Activated effector memory CD4-positive, alpha-beta T cell treated with Interleukin-2 at 50 U/mL for 16 hours (primary cell): ENCODE results near the gene CMBL.
A peak's percentile ranks its signal among the peaks of the same experiment; 100 is the strongest.
"Not testable (repeated sequence)": the region's sequence is repeated elsewhere in the genome, so short reads cannot be mapped to it uniquely, and the experiment has no call there.

Experiments used
- DNase-seq: peaks from one replicate; pipeline ENCODE4 v3.0.0-alpha.2; 2020

CMBL gene

DNA sequence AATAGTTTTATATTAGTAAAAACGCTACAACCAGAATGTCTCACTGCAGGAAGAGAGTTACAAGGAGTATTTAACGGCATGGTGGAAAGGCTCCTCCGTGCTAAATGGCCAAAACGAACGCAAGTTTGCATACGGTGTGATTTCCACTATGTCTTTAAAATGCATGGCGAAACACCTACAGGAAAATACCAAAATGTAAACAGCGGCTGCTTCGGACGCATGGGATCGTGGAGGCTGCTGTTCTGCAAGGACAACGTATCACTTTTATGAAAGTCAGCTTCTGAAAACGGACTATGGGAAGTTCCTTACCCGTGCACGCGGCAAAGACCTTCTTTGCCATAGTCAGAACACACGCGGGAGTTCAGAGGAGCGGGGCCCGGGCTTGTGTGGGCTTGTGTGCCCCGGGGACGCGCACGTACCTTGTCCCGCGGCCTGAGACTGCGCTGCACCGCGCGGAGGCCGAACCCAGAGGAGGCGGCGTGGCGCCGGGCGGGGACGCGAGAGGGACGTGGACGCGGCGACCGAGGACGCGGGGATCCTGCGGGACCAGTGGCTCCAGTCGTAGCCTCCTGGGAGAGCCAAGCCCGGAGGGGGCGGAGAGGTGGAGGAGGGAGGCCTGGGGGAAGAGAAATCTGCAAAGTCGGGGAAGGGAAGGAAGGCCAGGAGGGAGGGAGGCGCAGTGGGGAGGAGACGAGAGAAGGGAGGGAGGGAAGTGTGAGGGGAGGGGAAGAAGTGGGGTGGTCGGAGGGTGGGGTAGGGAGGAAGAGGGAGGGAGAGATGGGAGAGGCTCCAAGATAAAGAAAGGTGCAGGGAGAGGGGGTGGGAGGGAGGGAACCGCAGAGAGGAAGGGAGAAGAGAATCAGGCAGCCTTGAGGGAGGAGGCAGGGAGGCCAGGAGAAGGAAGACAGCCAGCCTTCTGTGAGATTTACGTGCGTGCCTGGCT is at the start of gene CMBL:
TSS of gene CMBL (minus strand) at position 697 of the 943 bp plus-strand sequence. CDS start 17,140 bp downstream, outside the sequence.
- DNase-seq: no peak

DNA sequence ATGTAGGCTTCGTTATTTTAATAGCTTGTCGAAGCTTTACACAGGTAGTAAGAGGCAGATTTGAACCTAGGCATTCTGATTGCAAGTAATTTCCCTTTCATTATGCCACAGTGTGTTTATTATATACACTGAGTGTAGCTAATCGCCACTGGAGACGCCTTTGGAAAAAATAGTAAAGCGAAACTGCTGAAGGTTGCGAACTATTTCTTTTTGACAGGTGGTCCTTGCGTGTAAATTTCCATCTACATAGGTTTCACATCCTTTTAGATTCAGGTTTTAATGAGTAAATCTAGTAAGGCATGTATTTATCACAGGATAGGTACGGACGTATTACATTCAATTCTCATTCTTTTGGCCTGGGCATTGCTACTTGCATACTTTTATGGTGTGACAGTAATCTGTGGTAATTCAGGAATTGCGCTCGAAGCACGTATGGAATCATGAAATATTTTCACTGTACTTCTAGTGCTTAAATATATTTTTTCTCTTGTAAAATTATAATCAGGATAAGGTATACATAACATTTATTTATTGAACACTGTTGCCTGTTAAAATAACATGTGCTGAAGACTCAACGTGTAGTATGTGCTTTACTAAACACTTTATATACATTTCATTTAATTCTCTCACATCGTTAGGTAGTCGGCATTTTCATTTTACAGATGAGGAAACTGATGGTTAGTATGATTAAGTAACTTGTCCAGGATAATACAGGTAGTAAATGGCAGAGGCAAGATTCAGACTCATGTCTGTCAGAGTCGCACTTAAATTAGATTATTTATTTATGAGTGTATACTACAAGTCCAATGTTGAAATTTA is 47.6 kb upstream of the CMBL start:
- no peak for DNase-seq

DNA sequence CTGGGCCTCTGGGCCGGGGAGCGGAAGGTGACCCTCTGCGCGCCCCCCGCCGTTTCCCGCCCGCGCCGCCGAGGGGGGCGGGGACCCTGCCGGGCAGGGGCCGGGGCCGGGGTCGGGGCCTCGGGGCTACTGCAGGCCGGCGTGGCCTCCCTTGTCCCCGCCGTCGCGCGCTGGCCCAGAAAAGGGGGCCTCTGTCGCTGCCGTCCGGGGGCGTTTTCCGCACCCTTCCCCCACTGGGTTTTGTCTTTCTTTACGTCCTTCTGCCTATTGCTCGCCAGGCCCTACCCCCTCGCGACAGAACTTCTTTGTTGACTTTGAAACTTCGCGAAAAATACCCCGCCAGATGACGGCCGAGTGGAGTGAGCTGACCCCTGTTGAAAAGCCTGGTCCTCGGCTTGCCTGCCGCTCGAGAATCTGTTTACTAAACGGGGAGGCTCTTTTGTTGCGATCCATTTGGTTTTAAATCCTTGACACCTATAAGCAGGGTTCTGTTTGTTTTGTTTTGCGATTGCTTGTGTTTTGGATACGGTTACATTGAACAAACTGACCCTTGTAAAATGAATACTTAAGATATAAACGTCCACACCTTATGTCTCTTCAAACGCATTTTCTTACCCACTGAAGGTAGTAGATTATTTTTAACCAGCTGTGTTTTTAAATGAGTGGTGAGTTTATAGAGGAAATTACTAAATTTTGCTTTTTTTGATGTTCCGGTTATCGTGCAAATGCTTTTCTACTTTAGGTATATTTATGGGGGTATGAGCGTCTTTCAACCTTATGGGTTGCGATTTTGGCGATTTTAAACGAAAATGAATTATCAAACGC is 46.6 kb upstream of the CMBL start:
- peak; percentile 15 for DNase-seq

DNA sequence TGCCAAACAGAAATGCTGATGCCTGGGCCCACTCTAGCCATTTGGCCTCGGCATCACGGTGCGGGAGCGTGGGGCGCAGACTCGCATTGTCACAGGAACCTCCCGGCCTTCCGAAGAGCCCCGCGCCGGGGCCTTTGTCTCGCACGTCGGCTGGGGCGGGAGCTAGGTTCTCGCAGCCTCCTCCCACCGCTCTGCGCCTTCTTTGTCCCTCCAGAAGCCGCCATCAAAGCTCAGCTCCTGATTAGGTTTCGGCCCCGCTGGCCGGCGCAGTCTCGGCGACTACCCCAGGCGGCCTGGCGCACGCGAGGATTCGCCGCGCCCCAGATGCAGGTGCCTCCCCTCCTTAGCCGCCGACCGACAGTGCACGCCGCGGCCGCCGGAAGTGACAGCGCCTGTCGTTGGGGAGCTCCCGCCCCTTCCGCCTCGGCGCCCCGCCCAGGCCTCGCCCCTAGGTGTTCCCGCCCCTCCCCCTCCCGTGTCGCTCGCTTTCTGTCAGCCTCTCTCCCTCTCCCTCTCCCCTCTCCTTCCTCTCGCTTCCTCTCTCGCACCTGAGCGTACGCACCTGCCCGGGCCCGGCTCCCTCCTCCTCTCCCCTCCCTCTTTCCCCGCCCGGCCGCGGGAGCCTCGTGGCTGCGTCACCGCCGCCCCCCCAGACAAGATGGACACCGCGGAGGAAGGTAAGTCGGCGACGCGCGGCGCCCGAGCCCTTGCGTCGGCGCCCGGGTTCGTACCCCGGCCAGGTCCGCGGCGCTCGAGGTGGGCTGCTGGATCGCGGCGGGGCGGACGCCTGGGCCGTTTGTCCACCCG is 45.7 kb upstream of the CMBL start, which contains the start of gene MARCHF6:
TSS of gene MARCHF6 (plus strand) at position 455 of the 807 bp plus-strand sequence. CDS start at position 659, 204 bp downstream.
- peak; percentile 93 for DNase-seq

DNA sequence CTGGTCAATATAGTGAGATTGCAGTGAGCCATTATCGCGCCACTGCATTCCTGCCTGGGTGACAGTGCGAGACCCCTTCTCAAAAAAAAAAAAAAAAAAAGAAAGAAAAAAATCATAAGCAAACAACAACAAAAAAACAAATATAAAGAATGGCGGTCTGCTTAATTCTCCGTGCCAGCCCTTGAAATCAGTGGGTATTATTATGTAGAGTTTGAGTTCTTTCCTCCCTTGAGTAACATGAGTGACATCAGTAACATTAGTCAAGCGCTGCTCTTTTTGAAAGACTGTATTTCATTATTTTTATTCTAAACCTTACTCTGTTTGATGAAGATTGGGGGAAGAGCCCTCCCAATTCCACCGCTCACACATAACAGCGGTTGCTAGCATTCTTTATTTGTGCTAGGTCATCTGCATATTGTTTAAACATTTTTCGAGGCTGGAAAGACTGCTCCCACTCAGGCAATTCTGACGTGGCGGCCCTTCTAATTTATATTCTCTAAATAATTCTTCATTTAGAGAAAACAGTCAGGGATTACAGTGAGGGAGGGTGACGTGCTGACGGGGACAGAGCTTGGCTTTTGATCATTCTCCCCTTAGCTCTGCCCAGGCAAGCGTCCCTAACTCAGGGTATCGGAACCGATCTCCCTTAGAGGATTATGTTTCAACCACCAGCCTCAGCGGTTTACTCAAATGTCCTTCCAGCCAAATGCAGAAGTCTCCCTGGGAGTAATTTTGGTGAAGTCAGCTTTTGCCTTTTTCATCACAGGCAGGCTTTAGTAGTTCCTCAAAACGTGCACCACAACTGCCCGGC is 44.9 kb upstream of the CMBL start:
- DNase-seq: no peak

DNA sequence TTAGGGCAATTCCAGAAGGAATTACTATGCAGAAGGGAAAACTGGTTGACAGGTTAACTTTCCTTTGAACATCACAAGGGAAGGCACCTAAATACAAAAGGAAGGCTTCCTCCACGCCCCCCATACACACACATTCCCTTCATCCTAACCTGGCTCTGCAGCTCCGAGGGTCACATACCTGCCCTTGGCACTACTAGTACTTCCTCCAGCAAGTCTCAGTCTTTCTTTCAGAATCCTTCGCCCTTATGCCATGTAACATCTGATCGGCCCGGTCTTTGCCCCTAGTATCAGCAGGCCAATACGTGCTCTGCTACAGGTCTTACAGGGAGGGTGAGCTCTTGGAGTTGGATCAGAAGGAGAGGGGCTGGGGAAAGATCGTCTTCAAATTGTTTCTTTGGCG is 44.2 kb upstream of the CMBL start:
- DNase-seq: no peak

DNA sequence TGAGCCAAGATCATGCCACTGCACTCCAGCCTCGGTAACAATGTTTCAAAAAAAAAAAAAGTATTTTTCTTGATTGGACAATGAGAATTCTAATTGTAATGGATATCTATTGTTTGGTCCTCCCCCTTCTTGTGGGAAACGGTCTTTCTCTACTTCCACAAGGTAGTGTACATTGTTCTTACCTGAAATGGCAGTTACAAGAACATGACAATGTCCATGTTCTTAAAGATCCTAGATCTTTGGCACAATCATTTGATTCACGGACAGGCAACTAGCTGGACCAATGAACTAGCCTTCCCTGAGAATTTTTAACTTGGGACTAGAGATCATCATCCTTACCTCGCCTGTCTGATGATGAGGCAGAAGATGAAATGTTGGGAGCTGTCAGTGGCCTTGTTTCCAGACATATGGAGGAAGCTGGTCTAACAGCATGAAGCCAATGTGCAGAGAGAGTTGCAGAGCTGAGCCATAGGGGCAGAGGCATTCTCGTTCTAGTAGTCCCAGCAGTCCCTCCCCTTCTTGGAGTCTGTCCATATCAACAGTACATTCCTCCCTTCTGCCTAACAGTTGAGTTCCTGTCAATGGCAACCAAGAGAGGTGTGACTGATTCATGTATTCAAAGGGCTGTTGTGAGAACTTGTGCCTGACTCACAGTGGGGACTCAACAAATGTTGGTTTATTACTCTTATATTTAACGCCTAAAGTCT is 43.6 kb upstream of the CMBL start:
- DNase-seq: no peak

DNA sequence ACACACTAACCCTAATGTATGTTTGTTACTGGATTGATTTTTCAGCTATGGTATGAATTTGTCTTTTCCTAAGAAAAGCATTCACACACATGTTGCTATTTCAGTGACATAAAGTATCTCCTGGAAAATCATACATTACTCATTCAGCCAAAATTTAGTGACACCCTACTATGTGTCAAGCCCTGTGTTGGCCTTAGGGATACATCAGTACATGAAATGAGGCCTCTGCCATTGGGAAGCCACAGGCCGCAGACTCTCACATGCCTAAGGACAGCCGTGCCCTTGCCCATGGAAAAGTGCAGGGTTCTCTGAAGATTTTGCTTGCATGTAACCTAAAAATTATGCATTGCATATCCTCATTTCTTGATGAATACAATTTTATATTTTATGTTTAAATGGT is 40.6 kb upstream of the CMBL start:
- DNase-seq: no peak

DNA sequence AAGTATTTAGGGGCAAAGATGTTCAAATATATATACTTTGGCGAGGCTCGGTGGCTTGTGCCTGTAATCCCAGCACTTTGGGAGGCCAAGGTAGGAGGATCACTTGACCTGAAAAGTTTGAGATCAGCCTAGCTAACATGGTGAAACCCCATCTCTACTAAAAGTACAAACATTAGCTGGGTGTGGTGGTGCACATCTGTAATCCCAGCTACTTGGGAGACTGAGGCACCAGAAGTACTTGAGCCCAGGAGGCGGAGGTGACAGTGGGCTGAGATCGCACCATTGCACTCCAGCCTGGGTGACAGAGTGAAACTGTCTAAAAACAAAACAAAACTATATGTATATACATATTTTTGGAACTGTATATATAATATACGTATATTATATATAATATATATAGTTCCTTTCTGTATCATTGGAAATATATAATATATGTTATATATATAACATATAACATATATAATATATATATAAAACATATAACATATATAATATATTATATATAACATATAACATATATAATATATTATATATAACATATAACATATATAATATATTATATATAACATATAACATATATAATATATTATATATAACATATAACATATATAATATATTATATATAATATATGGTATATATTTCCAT is 36.9 kb upstream of the CMBL start:
- not testable (repeated sequence) for DNase-seq

DNA sequence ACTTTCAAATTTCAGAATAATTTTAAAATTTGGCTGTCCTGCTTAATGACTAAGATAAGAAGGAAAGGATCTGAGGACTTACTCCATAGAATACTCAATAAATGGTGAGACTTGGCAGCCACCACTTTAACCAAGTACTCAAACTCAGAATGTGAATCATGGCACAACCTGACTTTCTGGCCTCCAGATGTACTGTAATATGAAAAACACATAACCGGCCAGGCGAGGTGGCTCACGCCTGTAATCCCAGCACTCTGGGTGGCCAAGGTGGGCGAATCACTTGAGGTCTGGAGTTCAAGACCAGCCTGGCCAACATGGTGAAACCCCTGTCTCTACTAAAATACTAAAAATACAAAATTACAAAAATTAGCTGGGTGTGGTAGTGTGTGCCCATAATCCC is 35.8 kb upstream of the CMBL start:
- no peak for DNase-seq

DNA sequence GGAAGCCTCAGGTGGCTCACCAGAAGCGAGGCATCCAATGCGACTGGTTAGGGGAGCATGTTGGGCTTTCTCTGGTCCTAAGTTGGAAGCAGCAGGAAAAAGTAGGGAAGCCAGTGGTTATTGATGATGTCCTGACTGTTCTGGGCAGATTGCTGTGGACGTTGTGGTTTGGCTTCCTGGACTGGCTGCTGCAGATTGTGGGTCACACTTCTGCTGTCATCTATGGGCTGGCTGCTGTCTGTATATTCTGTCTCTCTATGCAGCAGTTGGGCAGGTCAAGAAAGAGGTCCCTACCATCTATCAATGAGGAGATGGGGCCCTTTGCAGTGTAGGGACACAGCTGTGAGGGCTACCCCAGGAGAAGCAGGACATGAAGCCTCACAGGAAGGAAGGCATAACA is 32.3 kb upstream of the CMBL start:
- no peak for DNase-seq

DNA sequence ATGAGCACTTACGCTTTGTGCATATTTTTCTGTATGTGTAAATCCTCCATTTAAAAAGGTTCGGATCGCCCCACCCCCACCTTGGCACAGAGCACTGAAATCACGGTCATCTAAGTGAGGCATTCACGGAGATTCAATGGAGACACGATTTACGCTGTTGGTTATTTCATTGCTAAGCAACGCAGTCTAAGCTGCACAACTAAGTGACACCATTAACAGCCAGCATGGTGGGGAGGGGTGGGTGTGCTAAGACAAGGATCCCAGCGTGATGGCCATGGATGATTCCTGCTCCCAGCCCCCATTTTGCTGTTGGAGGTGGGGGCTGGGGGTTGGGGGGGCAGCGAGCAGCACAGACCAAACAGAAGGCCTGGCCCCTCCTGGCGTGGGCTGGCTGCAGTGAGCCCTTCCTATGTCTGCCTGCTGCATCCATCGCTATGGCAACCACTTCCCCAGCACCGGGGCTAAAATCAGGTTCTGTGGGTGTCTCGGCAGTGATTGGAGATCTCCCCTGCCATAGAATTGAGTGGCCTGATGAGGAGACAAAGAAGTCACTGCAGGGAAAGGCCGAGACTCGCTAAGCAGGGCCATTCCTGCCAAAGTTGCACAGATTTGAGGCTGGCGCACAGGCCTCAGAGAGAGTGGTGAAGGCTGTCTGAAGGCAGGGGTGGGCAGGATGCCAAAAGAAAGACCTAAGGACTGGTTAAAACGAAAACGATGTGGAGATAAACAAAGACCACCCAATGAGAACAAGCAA is 31.5 kb upstream of the CMBL start:
- no peak for DNase-seq

DNA sequence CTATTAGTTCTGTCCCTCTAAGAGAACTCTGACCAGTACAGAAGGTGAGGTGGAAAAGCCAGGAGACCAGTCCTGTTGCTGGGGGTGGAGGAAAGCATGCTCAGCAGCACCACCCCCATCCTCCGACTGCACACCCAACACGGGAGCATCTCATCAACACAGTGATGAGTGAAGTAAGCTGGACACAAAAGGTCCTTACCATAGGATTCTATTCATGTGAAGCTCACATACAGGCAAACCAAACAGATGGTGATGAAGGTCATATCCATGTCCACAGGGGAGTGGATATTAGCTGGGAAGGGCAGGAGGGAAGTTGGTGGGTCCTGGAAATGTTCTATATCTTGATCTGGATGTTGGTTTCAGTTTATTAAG is 31.0 kb upstream of the CMBL start:
- DNase-seq: no peak

DNA sequence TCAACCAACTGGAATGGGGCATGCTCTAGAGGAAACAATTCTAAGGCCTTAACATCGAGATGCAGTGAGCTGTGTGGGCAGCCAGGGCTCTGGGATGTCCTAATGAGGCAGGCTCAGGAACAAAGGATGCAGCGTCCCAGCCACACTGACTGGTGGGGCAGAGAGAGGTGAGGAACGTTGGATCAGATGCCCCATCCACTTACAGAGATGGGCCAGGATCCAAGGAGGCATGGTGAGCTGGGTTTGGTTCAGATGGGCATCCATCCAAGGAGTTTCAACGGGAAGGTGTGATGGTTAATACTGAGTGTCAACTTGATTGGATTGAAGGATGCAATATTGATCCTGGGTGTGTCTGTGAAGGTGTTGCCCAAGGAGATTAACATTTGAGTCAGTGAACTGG is 30.3 kb upstream of the CMBL start:
- DNase-seq: no peak

DNA sequence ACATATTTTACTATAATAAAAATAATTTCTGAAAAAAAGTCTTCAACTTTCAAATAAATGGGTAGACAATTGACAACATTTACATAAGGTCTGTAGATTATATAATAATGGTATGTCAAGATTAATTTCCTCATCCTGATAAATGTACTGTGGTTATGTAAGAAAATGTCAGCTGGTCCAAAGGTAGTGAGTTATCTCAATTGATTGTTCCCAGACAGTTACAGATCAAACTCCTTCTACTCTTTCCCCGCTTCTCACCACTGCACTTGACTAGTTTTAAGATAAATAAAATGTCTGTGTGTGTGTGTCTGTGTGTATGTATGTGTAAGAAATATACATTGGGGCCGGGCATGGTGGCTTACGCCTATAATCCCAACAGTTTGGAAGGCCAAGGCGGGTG is 29.4 kb upstream of the CMBL start:
- DNase-seq: no peak

DNA sequence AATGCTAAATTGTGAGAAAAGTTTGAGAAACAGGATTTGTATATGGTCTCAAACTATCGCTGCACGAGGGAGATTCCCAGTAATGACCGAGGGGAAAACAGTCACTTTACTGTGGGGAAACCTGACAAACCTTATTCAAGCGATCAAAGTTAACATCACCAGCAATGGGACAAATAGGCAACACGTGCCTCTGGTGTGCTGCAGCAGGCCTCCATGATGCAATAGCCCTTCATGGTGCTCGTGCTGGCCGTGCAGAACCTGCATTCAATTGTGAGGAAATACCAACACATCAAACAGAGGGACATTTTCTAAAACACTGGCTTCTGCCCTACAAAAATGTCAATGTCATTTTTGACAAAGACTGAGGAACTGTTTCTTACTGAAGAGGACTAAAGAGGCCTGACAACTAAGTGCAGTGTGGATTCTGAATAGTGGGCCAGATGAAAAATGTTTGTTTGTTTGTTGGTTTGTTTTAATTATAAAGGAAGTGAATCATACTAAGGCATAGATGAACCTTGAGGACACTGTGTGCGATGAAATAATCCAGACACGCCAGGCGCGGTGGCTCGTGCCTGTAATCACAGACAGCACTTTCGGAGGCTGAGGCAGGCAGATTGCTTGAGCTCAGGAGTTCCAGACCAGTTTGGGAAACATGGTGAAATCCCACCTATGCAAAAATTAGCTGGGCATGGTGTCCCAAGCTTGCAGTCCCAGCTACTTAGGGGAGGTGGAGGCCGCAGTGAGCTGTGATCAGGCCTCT is 28.2 kb upstream of the CMBL start:
- DNase-seq: no peak

DNA sequence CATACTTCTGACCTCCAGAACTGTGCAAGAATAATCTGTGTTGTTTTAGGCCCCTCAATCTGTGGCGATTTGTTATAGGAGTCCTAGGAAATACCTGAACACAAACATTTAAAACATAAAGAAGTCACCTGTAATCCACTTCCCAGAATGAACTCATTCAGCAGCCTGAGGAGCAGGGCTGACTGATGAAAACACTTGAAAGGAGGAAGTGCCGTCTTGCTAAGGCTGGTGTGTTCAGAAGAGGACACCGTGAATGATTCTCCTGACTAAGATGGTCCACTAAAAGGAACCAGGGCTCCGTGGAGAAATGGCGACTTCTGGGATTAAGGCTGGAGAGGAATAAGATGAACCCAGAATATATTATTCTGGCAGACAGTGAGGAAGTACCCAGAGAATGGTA is 27.1 kb upstream of the CMBL start:
- DNase-seq: no peak
